HAP-1 (cell line): Measurements from ENCODE around the gene GUK1.

ENCODE experiments used
- DNase-seq, 2 experiments: peaks; one replicate each; pipeline ENCODE4 v3.0.0-alpha.2; 2016 to 2020; ENCODE audit warnings: low spot score in 2 of 2
- H3K27me3 ChIP-seq: fragments of 250-450 bp; sonication (Bioruptor Pico); 2 replicates; pipeline ENCODE4 v1.5.1; 2020; ENCODE audit warnings: low read depth, mild to moderate bottlenecking, moderate library complexity
- H3K36me3 ChIP-seq: fragments of 250-450 bp; sonication (Bioruptor Pico); replicated peaks from 2 replicates; pipeline ENCODE4 v1.5.1; 2020; ENCODE audit warnings: mild to moderate bottlenecking
- H3K4me1 ChIP-seq: fragments of 250-450 bp; sonication (Bioruptor Pico); 2 replicates; pipeline ENCODE4 v1.5.1; 2020; ENCODE audit warnings: mild to moderate bottlenecking
- H3K4me3 ChIP-seq: fragments of 250-450 bp; sonication (Bioruptor Pico); 2 replicates; pipeline ENCODE4 v1.5.1; 2020; ENCODE audit warnings: mild to moderate bottlenecking, moderate library complexity
- H3K9me3 ChIP-seq: fragments of 250-450 bp; sonication (Bioruptor Pico); 2 replicates; pipeline ENCODE4 v1.5.1; 2020; ENCODE audit warnings: mild to moderate bottlenecking, moderate library complexity
- in situ Hi-C: fragments of 300-500 bp; cut with MboI; formaldehyde crosslinking; loops from 3 replicates; pipeline ENCODE4 v1.14.3; 2020; ENCODE audit warnings: low sequenced_read_pairs, inconsistent platforms, mixed read lengths

Gene GUK1

GRCh38 chr1:228162286-228163006 is 22.4 kb downstream of the GUK1 start:
- no peak overlapping the region for H3K4me3 ChIP-seq
- H3K9me3 ChIP-seq: no peaks in the 10 kb centered on the region
- in situ Hi-C loops: no loop called here
- no peaks in the 10 kb centered on the region for H3K27me3 ChIP-seq
- DNase-seq: no peak
- peaks cover 10% of the 10 kb centered on the region for H3K4me1 ChIP-seq
- H3K36me3 ChIP-seq: no peaks in the 10 kb centered on the region

GRCh38 chr1:228163007-228163753 is 23.1 kb downstream of the GUK1 start:
- in situ Hi-C loops: no loop called here
- Histone ChIP-seq H3K4me3 (no peak overlapping the region), H3K4me1 (peaks cover 10% of the 10 kb centered on the region), H3K36me3 (no peaks in the 10 kb centered on the region), H3K27me3 (no peaks in the 10 kb centered on the region), H3K9me3 (no peaks in the 10 kb centered on the region)
- no peak for DNase-seq

- Histone ChIP-seq H3K4me3 (no peak overlapping the region), H3K4me1 (peaks cover 10% of the 10 kb centered on the region), H3K27me3 (no peaks in the 10 kb centered on the region), H3K9me3 (no peaks in the 10 kb centered on the region), H3K36me3 (no peaks in the 10 kb centered on the region)
- in situ Hi-C loops: no loop called here
- DNase-seq: no peak
Observed at GRCh38 chr1:228163776-228164519, 23.9 kb downstream of the GUK1 start.

GRCh38 chr1:228164561-228165371 is 24.7 kb downstream of the GUK1 start:
- peak overlapping the region; percentile 47 for H3K4me3 ChIP-seq
- no peaks in the 10 kb centered on the region for H3K27me3 ChIP-seq
- DNase-seq: no peak
- in situ Hi-C loops: no loop called here
- H3K4me1 ChIP-seq: peaks cover 10% of the 10 kb centered on the region
- no peaks in the 10 kb centered on the region for H3K36me3 ChIP-seq
- no peaks in the 10 kb centered on the region for H3K9me3 ChIP-seq

- in situ Hi-C loops: no loop called here
- no peaks in the 10 kb centered on the region for H3K27me3 ChIP-seq
Observed at GRCh38 chr1:228165372-228166169, 25.5 kb downstream of the GUK1 start, which contains the start of gene IBA57. IBA57 (plus strand) TSS chr1:228165804; CDS start chr1:228165817, 13 bp downstream.

GRCh38 chr1:228166170-228166936 is 26.3 kb downstream of the GUK1 start:
- H3K9me3 ChIP-seq: no peaks in the 10 kb centered on the region
- H3K27me3 ChIP-seq: no peaks in the 10 kb centered on the region
- no peaks in the 10 kb centered on the region for H3K36me3 ChIP-seq
- DNase-seq: no peak
- peaks cover 10% of the 10 kb centered on the region for H3K4me1 ChIP-seq
- peak overlapping the region; percentile 47 for H3K4me3 ChIP-seq
- in situ Hi-C loops: no loop called here

More at GRCh38 chr1:228165372-228166169, 25.5 kb downstream of the GUK1 start, which contains the start of gene IBA57:
- Histone ChIP-seq H3K4me3 (peak within 1 kb of the TSS; percentile 47), H3K4me1 (peaks cover 10% of the 10 kb centered on the region), H3K36me3 (no peaks in the 10 kb centered on the region), H3K9me3 (no peaks in the 10 kb centered on the region)
- DNase-seq: peak; percentile 95 to 99

GRCh38 chr1:228168563-228169270 is 28.6 kb downstream of the GUK1 start:
- no peaks in the 10 kb centered on the region for H3K36me3 ChIP-seq
- in situ Hi-C loops: no loop called here
- H3K4me1 ChIP-seq: peaks cover 10% of the 10 kb centered on the region
- no peaks in the 10 kb centered on the region for H3K9me3 ChIP-seq
- no peak for DNase-seq
- H3K4me3 ChIP-seq: no peak overlapping the region
- no peaks in the 10 kb centered on the region for H3K27me3 ChIP-seq

- H3K27me3 ChIP-seq: no peaks in the 10 kb centered on the region
- no peak overlapping the region for H3K4me3 ChIP-seq
- H3K9me3 ChIP-seq: no peaks in the 10 kb centered on the region
- H3K4me1 ChIP-seq: peaks cover 10% of the 10 kb centered on the region
- in situ Hi-C loops: no loop called here
- H3K36me3 ChIP-seq: no peaks in the 10 kb centered on the region
- DNase-seq: no peak
Observed at GRCh38 chr1:228169345-228169744, 29.3 kb downstream of the GUK1 start.

- no peak overlapping the region for H3K4me3 ChIP-seq
- in situ Hi-C loops: no loop called here
- H3K4me1 ChIP-seq: peaks cover 3% of the 10 kb centered on the region; the same call in 1 of the 2 replicates
- H3K9me3 ChIP-seq: no peaks in the 10 kb centered on the region
- no peak for DNase-seq
- H3K27me3 ChIP-seq: no peaks in the 10 kb centered on the region
- H3K36me3 ChIP-seq: no peaks in the 10 kb centered on the region
Observed at GRCh38 chr1:228170666-228171065, 30.6 kb downstream of the GUK1 start.

- no peaks in the 10 kb centered on the region for H3K36me3 ChIP-seq
- in situ Hi-C loops: no loop called here
- no peaks in the 10 kb centered on the region for H3K9me3 ChIP-seq
- DNase-seq: no peak
- H3K4me3 ChIP-seq: no peak overlapping the region
- H3K4me1 ChIP-seq: peaks cover 1% of the 10 kb centered on the region; the same call in 1 of the 2 replicates
- H3K27me3 ChIP-seq: no peaks in the 10 kb centered on the region
Observed at GRCh38 chr1:228171221-228171891, 31.3 kb downstream of the GUK1 start.
